Neural cell (in vitro differentiated cells): ENCODE results near the gene ECHDC3.

Experiments used
- EP300 ChIP-seq: fragments of 450-650 bp; conservative IDR thresholded peaks from 2 replicates; pipeline ENCODE4 v1.6.1; 2014; ENCODE audit warnings: antibody characterized with exemption, mild to moderate bottlenecking, moderate library complexity; ENCODE audit not compliant: poor library complexity, severe bottlenecking
- MXI1 ChIP-seq: fragments of 450-650 bp; conservative IDR thresholded peaks from 2 replicates; pipeline ENCODE4 v1.6.1; 2014; ENCODE audit warnings: antibody characterized with exemption, mild to moderate bottlenecking; ENCODE audit not compliant: poor library complexity, severe bottlenecking
- POLR2AphosphoS5 ChIP-seq: IDR thresholded peaks from 2 replicates; pipeline ENCODE4 v1.6.1; 2012
- RAD21 ChIP-seq: fragments of 450-650 bp; conservative IDR thresholded peaks from 2 replicates; pipeline ENCODE4 v1.6.1; 2014; ENCODE audit warnings: antibody characterized with exemption, mild to moderate bottlenecking, moderate library complexity
- SMC3 ChIP-seq: fragments of 450-650 bp; conservative IDR thresholded peaks from 2 replicates; pipeline ENCODE4 v1.6.1; 2014; ENCODE audit warnings: antibody characterized with exemption, mild to moderate bottlenecking, moderate library complexity; ENCODE audit not compliant: poor library complexity
- TF ChIP-seq, protein P1 (sequence below): fragments of 450-650 bp; IDR thresholded peaks from 2 replicates; pipeline ENCODE4 v1.5.1; 2014; ENCODE audit warnings: antibody characterized with exemption, mild to moderate bottlenecking, moderate library complexity; ENCODE audit not compliant: poor library complexity, severe bottlenecking

DNA sequence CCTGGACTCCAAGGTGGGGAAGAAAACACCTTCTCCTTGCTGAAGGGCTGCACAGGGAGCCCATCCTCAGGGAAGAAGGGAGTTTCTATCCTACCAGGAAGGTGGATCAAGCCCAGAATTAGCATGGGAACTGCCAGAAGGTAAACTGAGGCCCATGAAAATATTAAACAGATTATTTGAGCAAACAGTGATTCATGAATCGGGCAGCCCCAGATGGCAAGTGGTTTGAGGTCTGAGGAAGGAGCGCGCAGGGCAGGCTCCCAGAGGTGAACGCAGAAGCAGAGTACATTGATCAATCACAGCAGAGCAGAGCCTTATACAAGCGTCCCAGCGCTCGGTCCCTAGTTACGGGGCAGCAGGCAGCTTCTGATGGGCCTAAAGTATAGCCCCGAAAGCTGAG is 45.2 kb downstream of the ECHDC3 start:
- TF ChIP-seq, protein P1, sequence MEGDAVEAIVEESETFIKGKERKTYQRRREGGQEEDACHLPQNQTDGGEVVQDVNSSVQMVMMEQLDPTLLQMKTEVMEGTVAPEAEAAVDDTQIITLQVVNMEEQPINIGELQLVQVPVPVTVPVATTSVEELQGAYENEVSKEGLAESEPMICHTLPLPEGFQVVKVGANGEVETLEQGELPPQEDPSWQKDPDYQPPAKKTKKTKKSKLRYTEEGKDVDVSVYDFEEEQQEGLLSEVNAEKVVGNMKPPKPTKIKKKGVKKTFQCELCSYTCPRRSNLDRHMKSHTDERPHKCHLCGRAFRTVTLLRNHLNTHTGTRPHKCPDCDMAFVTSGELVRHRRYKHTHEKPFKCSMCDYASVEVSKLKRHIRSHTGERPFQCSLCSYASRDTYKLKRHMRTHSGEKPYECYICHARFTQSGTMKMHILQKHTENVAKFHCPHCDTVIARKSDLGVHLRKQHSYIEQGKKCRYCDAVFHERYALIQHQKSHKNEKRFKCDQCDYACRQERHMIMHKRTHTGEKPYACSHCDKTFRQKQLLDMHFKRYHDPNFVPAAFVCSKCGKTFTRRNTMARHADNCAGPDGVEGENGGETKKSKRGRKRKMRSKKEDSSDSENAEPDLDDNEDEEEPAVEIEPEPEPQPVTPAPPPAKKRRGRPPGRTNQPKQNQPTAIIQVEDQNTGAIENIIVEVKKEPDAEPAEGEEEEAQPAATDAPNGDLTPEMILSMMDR = no peak
- TF ChIP-seq POLR2AphosphoS5 = no peak
- no peak for TF ChIP-seq MXI1
- no peak for TF ChIP-seq SMC3
- TF ChIP-seq RAD21 = no peak
- no peak for TF ChIP-seq EP300
